ENCODE results near the gene RGL1. TPM values are rescaled to one million over a fixed set of nuclear protein-coding genes. Genes with fewer than 3 reads are reported as not detected.

The RGL1 gene
- total RNA-seq, 1 donor from 2014 or later: 15.0 TPM

GRCh38 chr1:183936791-183937190 lies 131.9 kb downstream of the RGL1 start:
- H3K36me3 Mint-ChIP-seq: peaks cover 37% of the 10 kb centered on the region
- peaks cover 11% of the 10 kb centered on the region for H3K27me3 Mint-ChIP-seq (ENCODE audit: insufficient read depth, low read depth)
- H3K79me2 ChIP-seq (ENCODE audit: low read depth): no peaks in the 10 kb centered on the region
- H3K27ac Mint-ChIP-seq: no peak overlapping the region
- H3F3A ChIP-seq (ENCODE audit: low read depth): no peaks in the 10 kb centered on the region
- no peak overlapping the region for H3K9ac ChIP-seq
- no peaks in the 10 kb centered on the region for H4K20me1 ChIP-seq (ENCODE audit: low read depth)
- no peak overlapping the region for H2AFZ ChIP-seq (replicated peaks)
- no peak for DNase-seq (ENCODE audit: low spot score)
- H3K9me3 ChIP-seq (ENCODE audit: low read depth): no peaks in the 10 kb centered on the region
- no peaks in the 10 kb centered on the region for H3K9me3 Mint-ChIP-seq
- no peak overlapping the region for H3K4me2 ChIP-seq
- no peak overlapping the region for H3K4me3 Mint-ChIP-seq
- H3K4me3 ChIP-seq: no peak overlapping the region
- no peaks in the 10 kb centered on the region for H3K36me3 ChIP-seq
- H3K4me1 Mint-ChIP-seq: peaks cover 36% of the 10 kb centered on the region
- TF ChIP-seq CTCF (IDR thresholded peaks at IDR 0.05) (no peak), EZH2phosphoT487 (IDR thresholded peaks at IDR 0.05) (no peak), EZH2 (IDR thresholded peaks at IDR 0.05) (no peak)
- no peak overlapping the region for H3K27ac ChIP-seq
- no peaks in the 10 kb centered on the region for H3K27me3 ChIP-seq
- peaks cover 22% of the 10 kb centered on the region for H3K4me1 ChIP-seq

DNA sequence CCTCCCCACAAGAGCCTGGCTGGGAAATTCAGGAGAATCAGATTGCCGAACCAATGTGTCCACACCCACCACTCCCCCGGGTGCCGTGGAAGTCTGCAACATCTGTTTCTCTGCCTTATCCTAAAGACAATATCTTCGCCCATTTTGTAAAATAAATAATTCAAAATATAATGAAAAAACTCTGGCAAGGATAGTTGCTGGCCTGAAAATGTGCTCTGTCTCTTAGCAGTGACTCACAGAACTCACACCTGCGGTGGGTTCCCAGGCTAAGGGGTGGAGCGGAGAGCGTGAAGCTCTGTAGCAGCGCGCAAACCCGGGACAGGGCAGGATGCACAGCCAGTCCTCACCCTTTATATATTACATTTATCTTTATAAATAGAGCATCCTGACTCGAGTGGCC lies 132.7 kb downstream of the RGL1 start:
- Histone ChIP-seq H3K4me2 (no peak overlapping the region), H2AFZ (replicated peaks) (no peak overlapping the region), H4K20me1 (ENCODE audit: low read depth) (no peaks in the 10 kb centered on the region), H3F3A (ENCODE audit: low read depth) (peaks cover 8% of the 10 kb centered on the region), H3K9ac (no peak overlapping the region), H3K79me2 (ENCODE audit: low read depth) (no peaks in the 10 kb centered on the region), H3K9me3 (ENCODE audit: low read depth) (no peaks in the 10 kb centered on the region), H3K27ac (no peak overlapping the region), H3K4me1 (peaks cover 30% of the 10 kb centered on the region), H3K36me3 (no peaks in the 10 kb centered on the region), H3K4me3 (no peak overlapping the region), H3K27me3 (no peaks in the 10 kb centered on the region)
- H3K9me3 Mint-ChIP-seq: no peaks in the 10 kb centered on the region
- DNase-seq (ENCODE audit: low spot score): no peak
- H3K36me3 Mint-ChIP-seq: peaks cover 37% of the 10 kb centered on the region
- TF ChIP-seq EZH2 (IDR thresholded peaks at IDR 0.05) (no peak), EZH2phosphoT487 (IDR thresholded peaks at IDR 0.05) (no peak), CTCF (IDR thresholded peaks at IDR 0.05) (no peak)
- no peak overlapping the region for H3K4me3 Mint-ChIP-seq
- H3K27ac Mint-ChIP-seq: no peak overlapping the region
- H3K27me3 Mint-ChIP-seq (ENCODE audit: insufficient read depth, low read depth): peaks cover 11% of the 10 kb centered on the region
- peaks cover 40% of the 10 kb centered on the region for H3K4me1 Mint-ChIP-seq

GRCh38 chr1:183941001-183941400 lies 136.1 kb downstream of the RGL1 start:
- no peaks in the 10 kb centered on the region for H3K27me3 ChIP-seq
- no peak overlapping the region for H3K27ac ChIP-seq
- no peak for TF ChIP-seq CTCF (IDR thresholded peaks at IDR 0.05)
- TF ChIP-seq EZH2phosphoT487 (IDR thresholded peaks at IDR 0.05): no peak
- no peak for TF ChIP-seq EZH2 (IDR thresholded peaks at IDR 0.05)
- H3K9ac ChIP-seq: no peak overlapping the region
- Mint-ChIP-seq H3K4me1 (peaks cover 47% of the 10 kb centered on the region), H3K27ac (peak overlapping the region; percentile 88), H3K9me3 (no peaks in the 10 kb centered on the region), H3K4me3 (no peak overlapping the region), H3K36me3 (peaks cover 40% of the 10 kb centered on the region), H3K27me3 (ENCODE audit: insufficient read depth, low read depth) (peaks cover 8% of the 10 kb centered on the region)
- H3K4me2 ChIP-seq: no peak overlapping the region
- H3K4me3 ChIP-seq: no peak overlapping the region
- H4K20me1 ChIP-seq (ENCODE audit: low read depth): no peaks in the 10 kb centered on the region
- no peaks in the 10 kb centered on the region for H3K36me3 ChIP-seq
- no peaks in the 10 kb centered on the region for H3K9me3 ChIP-seq (ENCODE audit: low read depth)
- H3K79me2 ChIP-seq (ENCODE audit: low read depth): no peaks in the 10 kb centered on the region
- peaks cover 37% of the 10 kb centered on the region for H3F3A ChIP-seq (ENCODE audit: low read depth)
- no peak for DNase-seq (ENCODE audit: low spot score)
- peaks cover 54% of the 10 kb centered on the region for H3K4me1 ChIP-seq
- no peak overlapping the region for H2AFZ ChIP-seq (replicated peaks)
